ENCODE results near the gene CXXC4.

GRCh38 chr4:104446431-104447278 lies 48.0 kb downstream of the CXXC4 start:
- TF ChIP-seq CTCF (IDR thresholded peaks at IDR 0.05; ENCODE audit: poor library complexity) = no peak
- no peak for TF ChIP-seq EZH2 (IDR thresholded peaks at IDR 0.05; ENCODE audit: borderline replicate concordance)
